NB4 (cell line): ENCODE results near the gene FREY1.

Source experiments
- CTCF ChIP-seq: IDR thresholded peaks from one replicate; pipeline ENCODE4 v1.5.1; 2012; ENCODE audit warnings: low read depth, low read length
- MAX ChIP-seq: IDR thresholded peaks from 2 replicates; pipeline ENCODE4 v1.6.1; 2011; ENCODE audit warnings: low read depth, low read length

- no peak for TF ChIP-seq CTCF
- TF ChIP-seq MAX, result no peak
Observed at GRCh38 chr11:45945397-45945999, 38.4 kb upstream of the FREY1 start.
